ENCODE measurements around the gene ASNSD1.
"Not testable (repeated sequence)": the region's sequence is repeated elsewhere in the genome, so short reads cannot be mapped to it uniquely, and the experiment has no call there.

ASNSD1 gene

GRCh38 chr2:189648846-189649509 is 12.3 kb upstream of the ASNSD1 start:
- no peak for DNase-seq

GRCh38 chr2:189651284-189651683 is 10.0 kb upstream of the ASNSD1 start:
- no peak for DNase-seq

- DNase-seq, result not testable (repeated sequence)
Measured at GRCh38 chr2:189653464-189653863, 7.8 kb upstream of the ASNSD1 start.

- no peak for DNase-seq
Measured at GRCh38 chr2:189654641-189655040, 6.6 kb upstream of the ASNSD1 start.

GRCh38 chr2:189657867-189658266 is 3.4 kb upstream of the ASNSD1 start:
- peak; percentile 18 for DNase-seq

GRCh38 chr2:189658306-189659212 is 2.7 kb upstream of the ASNSD1 start:
- no peak for DNase-seq

GRCh38 chr2:189659734-189660133 is 1.5 kb upstream of the ASNSD1 start:
- DNase-seq, result no peak

GRCh38 chr2:189660803-189661147 is 484 bp upstream of the ASNSD1 start:
- no peak for DNase-seq

- no peak for DNase-seq
Measured at GRCh38 chr2:189661957-189662321, 680 bp downstream of the ASNSD1 start.

- DNase-seq, result no peak
Measured at GRCh38 chr2:189662669-189663226, 1.5 kb downstream of the ASNSD1 start.

- not testable (repeated sequence) for DNase-seq
Measured at GRCh38 chr2:189663319-189663718, 2.1 kb downstream of the ASNSD1 start.

GRCh38 chr2:189669913-189670312 is 8.7 kb downstream of the ASNSD1 start:
- no peak for DNase-seq

GRCh38 chr2:189673661-189674373 is 12.6 kb downstream of the ASNSD1 start:
- no peak for DNase-seq

GRCh38 chr2:189674374-189675112 is 13.3 kb downstream of the ASNSD1 start, which contains the start of gene ANKAR:
TSS of gene ANKAR (plus strand) at chr2:189674670. CDS start at chr2:189676491, 1,821 bp downstream.
- peak; percentile 70 for DNase-seq

- no peak for DNase-seq
Measured at GRCh38 chr2:189676471-189676870, 15.2 kb downstream of the ASNSD1 start.

GRCh38 chr2:189679226-189679625 is 18.0 kb downstream of the ASNSD1 start:
- no peak for DNase-seq

GRCh38 chr2:189681203-189681602 is 19.9 kb downstream of the ASNSD1 start:
- DNase-seq, result no peak

- DNase-seq, result no peak
Measured at GRCh38 chr2:189681903-189682302, 20.6 kb downstream of the ASNSD1 start.

GRCh38 chr2:189683348-189683747 is 22.1 kb downstream of the ASNSD1 start:
- no peak for DNase-seq

GRCh38 chr2:189684811-189685210 is 23.6 kb downstream of the ASNSD1 start:
- no peak for DNase-seq

GRCh38 chr2:189685540-189686229 is 24.4 kb downstream of the ASNSD1 start:
- no peak for DNase-seq

GRCh38 chr2:189687796-189688195 is 26.5 kb downstream of the ASNSD1 start:
- DNase-seq, result not testable (repeated sequence)

Data from activated CD4-positive, alpha-beta T cell treated with anti-CD3 and anti-CD28 coated beads for 1 hour (primary cell).